GM23338 (cell line): ENCODE measurements around the gene TBCEL.

ENCODE experiments used
- CREB1 ChIP-seq: fragments of 250-450 bp; sonication (Bioruptor Pico); IDR thresholded peaks from 2 replicates; pipeline ENCODE4 v1.5.0; 2020; ENCODE audit warnings: low read depth, mild to moderate bottlenecking, moderate library complexity
- EZH2 ChIP-seq: fragments of 200-600 bp; sonication (generic); IDR thresholded peaks from one replicate; pipeline ENCODE4 v1.8.0; 2017; ENCODE audit warnings: antibody characterized with exemption, mild to moderate bottlenecking, low read depth; ENCODE audit not compliant: unreplicated experiment
- EZH2phosphoT487 ChIP-seq: fragments of 200-600 bp; sonication (generic); IDR thresholded peaks from one replicate; pipeline ENCODE4 v1.8.1; 2018; ENCODE audit warnings: antibody characterized with exemption; ENCODE audit not compliant: unreplicated experiment
- JUNB ChIP-seq: IDR thresholded peaks from one replicate; pipeline ENCODE4 v1.6.1; 2016; ENCODE audit warnings: antibody characterized with exemption; ENCODE audit not compliant: unreplicated experiment
- POLR2AphosphoS5 ChIP-seq: IDR thresholded peaks from 2 replicates; pipeline ENCODE4 v1.6.1; 2016; ENCODE audit warnings: antibody characterized with exemption, low read depth
- REST ChIP-seq: IDR thresholded peaks from one replicate; pipeline ENCODE4 v1.6.1; 2018; ENCODE audit warnings: antibody characterized with exemption; ENCODE audit not compliant: unreplicated experiment
- TF ChIP-seq, protein P1 (sequence below), 2 experiments: fragments of 200-600 bp in 1 of 2; sonication (generic) in 1 of 2; conservative IDR thresholded peaks; 2 replicates each; pipeline versions ENCODE4 v1.5.1 to v1.6.1; 2016 to 2017; ENCODE audit warnings: antibody characterized with exemption in 2 of 2, low read depth in 2 of 2, mild to moderate bottlenecking in 2 of 2, moderate library complexity in 1 of 2
- TF ChIP-seq, protein P2 (sequence below): IDR thresholded peaks from 2 replicates; pipeline ENCODE4 v1.6.1; 2016; ENCODE audit warnings: antibody characterized with exemption

- TF ChIP-seq EZH2 (no peak), POLR2AphosphoS5 (no peak), EZH2phosphoT487 (no peak), REST (no peak), CREB1 (CRISPR knock-in tag) (no peak), JUNB (no peak)
- TF ChIP-seq, protein P1, sequence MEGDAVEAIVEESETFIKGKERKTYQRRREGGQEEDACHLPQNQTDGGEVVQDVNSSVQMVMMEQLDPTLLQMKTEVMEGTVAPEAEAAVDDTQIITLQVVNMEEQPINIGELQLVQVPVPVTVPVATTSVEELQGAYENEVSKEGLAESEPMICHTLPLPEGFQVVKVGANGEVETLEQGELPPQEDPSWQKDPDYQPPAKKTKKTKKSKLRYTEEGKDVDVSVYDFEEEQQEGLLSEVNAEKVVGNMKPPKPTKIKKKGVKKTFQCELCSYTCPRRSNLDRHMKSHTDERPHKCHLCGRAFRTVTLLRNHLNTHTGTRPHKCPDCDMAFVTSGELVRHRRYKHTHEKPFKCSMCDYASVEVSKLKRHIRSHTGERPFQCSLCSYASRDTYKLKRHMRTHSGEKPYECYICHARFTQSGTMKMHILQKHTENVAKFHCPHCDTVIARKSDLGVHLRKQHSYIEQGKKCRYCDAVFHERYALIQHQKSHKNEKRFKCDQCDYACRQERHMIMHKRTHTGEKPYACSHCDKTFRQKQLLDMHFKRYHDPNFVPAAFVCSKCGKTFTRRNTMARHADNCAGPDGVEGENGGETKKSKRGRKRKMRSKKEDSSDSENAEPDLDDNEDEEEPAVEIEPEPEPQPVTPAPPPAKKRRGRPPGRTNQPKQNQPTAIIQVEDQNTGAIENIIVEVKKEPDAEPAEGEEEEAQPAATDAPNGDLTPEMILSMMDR (conservative IDR thresholded peaks at IDR 0.05; ENCODE audit: low read depth in 2 of 2), result no peak
- TF ChIP-seq, protein P2, sequence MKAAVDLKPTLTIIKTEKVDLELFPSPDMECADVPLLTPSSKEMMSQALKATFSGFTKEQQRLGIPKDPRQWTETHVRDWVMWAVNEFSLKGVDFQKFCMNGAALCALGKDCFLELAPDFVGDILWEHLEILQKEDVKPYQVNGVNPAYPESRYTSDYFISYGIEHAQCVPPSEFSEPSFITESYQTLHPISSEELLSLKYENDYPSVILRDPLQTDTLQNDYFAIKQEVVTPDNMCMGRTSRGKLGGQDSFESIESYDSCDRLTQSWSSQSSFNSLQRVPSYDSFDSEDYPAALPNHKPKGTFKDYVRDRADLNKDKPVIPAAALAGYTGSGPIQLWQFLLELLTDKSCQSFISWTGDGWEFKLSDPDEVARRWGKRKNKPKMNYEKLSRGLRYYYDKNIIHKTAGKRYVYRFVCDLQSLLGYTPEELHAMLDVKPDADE, result no peak
Observed at GRCh38 chr11:121113611-121114010, 89.7 kb downstream of the TBCEL start.
